IMR-90 (cell line): Measurements from ENCODE around the gene WDR1. TPM values are rescaled to one million over a fixed set of nuclear protein-coding genes. Genes with fewer than 3 reads are reported as not detected.

ENCODE experiments used
- ATAC-seq: fragments of 200-7000 bp; cut with Tn5 transposase; 2 replicates; pipeline ENCODE4 v1.9.1; 2020; ENCODE audit warnings: low read depth, mild to moderate bottlenecking, moderate library complexity
- BruUV-seq: library from RNA; stranded (reverse); fragments of 400-500 nt; replicated peaks from 2 replicates; lab custom pipeline; 2021; lab: Mats Ljungman, UMichigan
- CTCF ChIA-PET: fragments of 300-600 bp; formaldehyde crosslinking; extraction: SDS; loops from one replicate; lab custom pipeline; 2021; ENCODE audit warnings: antibody characterized with exemption; lab: Yijun Ruan, JAX
- POLR2A ChIA-PET: fragments of 300-600 bp; sonication (Branson Sonifier 250); formaldehyde crosslinking; loops from one replicate; lab custom pipeline; 2022; ENCODE audit warnings: antibody characterized with exemption; ENCODE audit not compliant: unreplicated experiment; lab: Charles Lee
- DNase-seq: peaks from one replicate; pipeline ENCODE4 v3.0.0; 2013
- H2AFZ ChIP-seq: replicated peaks from 2 replicates; pipeline ENCODE3; 2013; ENCODE audit warnings: low read length, mild to moderate bottlenecking; ENCODE audit not compliant: poor library complexity
- H2AK5ac ChIP-seq: 2 replicates; pipeline ENCODE4 v1.6.1; 2013; ENCODE audit warnings: low read depth, low read length, inconsistent platforms
- H2AK9ac ChIP-seq: replicated peaks from 2 replicates; pipeline ENCODE3; 2013; ENCODE audit warnings: mild to moderate bottlenecking, low read depth, low read length, moderate library complexity; ENCODE audit not compliant: poor library complexity
- H2BK120ac ChIP-seq: 2 replicates; pipeline ENCODE4 v1.6.1; 2013; ENCODE audit warnings: low read depth, low read length, inconsistent platforms
- H2BK15ac ChIP-seq: 3 replicates; pipeline ENCODE4 v1.6.1; 2013; ENCODE audit warnings: low read depth, low read length, inconsistent platforms
- H2BK20ac ChIP-seq: 2 replicates; pipeline ENCODE4 v1.6.1; 2013; ENCODE audit warnings: low read depth, mild to moderate bottlenecking, inconsistent platforms, low read length, moderate library complexity
- H2BK5ac ChIP-seq: 2 replicates; pipeline ENCODE4 v1.6.1; 2013; ENCODE audit warnings: mild to moderate bottlenecking, low read depth, low read length, inconsistent platforms; ENCODE audit not compliant: poor library complexity, severe bottlenecking
- H3K14ac ChIP-seq: replicated peaks from 2 replicates; pipeline ENCODE4 v1.6.1; 2013; ENCODE audit warnings: low read depth, low read length, inconsistent platforms
- H3K18ac ChIP-seq: 2 replicates; pipeline ENCODE4 v1.6.1; 2013; ENCODE audit warnings: low read depth, low read length, control low read depth
- H3K23ac ChIP-seq: 2 replicates; pipeline ENCODE4 v1.6.1; 2013; ENCODE audit warnings: low read depth, low read length, inconsistent platforms
- H3K27ac ChIP-seq: 2 replicates; pipeline ENCODE4 v1.5.1; 2013; ENCODE audit warnings: mild to moderate bottlenecking, control low read depth, low read length; ENCODE audit not compliant: insufficient read depth
- H3K27me3 ChIP-seq: 2 replicates; pipeline ENCODE4 v1.6.1; 2013; ENCODE audit warnings: low read length; ENCODE audit not compliant: control insufficient read depth, insufficient read depth
- H3K36me3 ChIP-seq: 2 replicates; pipeline ENCODE4 v1.6.1; 2013; ENCODE audit warnings: low read length, mixed read lengths; ENCODE audit not compliant: control insufficient read depth, insufficient read depth
- H3K4ac ChIP-seq: 2 replicates; pipeline ENCODE4 v1.6.1; 2013; ENCODE audit warnings: low read depth, low read length, inconsistent platforms
- H3K4me1 ChIP-seq: 2 replicates; pipeline ENCODE4 v1.6.1; 2013; ENCODE audit warnings: low read length, mixed read lengths; ENCODE audit not compliant: control insufficient read depth, insufficient read depth
- H3K4me2 ChIP-seq: 2 replicates; pipeline ENCODE4 v1.6.1; 2013; ENCODE audit warnings: low read depth, mild to moderate bottlenecking, control low read depth, low read length, moderate library complexity
- H3K4me3 ChIP-seq: 2 replicates; pipeline ENCODE4 v1.5.1; 2013; ENCODE audit warnings: low read depth, mild to moderate bottlenecking, control low read depth, low read length, moderate library complexity; ENCODE audit not compliant: insufficient read depth
- H3K56ac ChIP-seq: 2 replicates; pipeline ENCODE4 v1.6.1; 2013; ENCODE audit warnings: low read length, inconsistent platforms; ENCODE audit not compliant: insufficient read depth; ENCODE audit errors: extremely low read depth
- H3K79me1 ChIP-seq, 2 experiments: 2 replicates each; pipeline ENCODE4 v1.6.1; 2013; ENCODE audit warnings: low read length in 2 of 2, inconsistent platforms in 1 of 2, low read depth in 1 of 2
- H3K9ac ChIP-seq: 2 replicates; pipeline ENCODE4 v1.6.1; 2013; ENCODE audit warnings: low read depth, low read length, control low read depth
- H3K9me1 ChIP-seq: 2 replicates; pipeline ENCODE4 v1.6.1; 2013; ENCODE audit warnings: low read length, inconsistent platforms; ENCODE audit not compliant: insufficient read depth
- H3K9me3 ChIP-seq: 2 replicates; pipeline ENCODE4 v1.6.1; 2013; ENCODE audit warnings: low read length; ENCODE audit not compliant: control insufficient read depth, insufficient read depth
- H4K20me1 ChIP-seq: 2 replicates; pipeline ENCODE4 v1.6.1; 2013; ENCODE audit warnings: low read length, inconsistent platforms; ENCODE audit not compliant: insufficient read depth
- H4K5ac ChIP-seq: 2 replicates; pipeline ENCODE4 v1.6.1; 2013; ENCODE audit warnings: mild to moderate bottlenecking, low read depth, low read length, control low read depth
- H4K8ac ChIP-seq, 2 experiments: 2 replicates each; pipeline ENCODE4 v1.6.1; 2013; ENCODE audit warnings: low read depth in 2 of 2, low read length in 2 of 2, control low read depth in 1 of 2, inconsistent platforms in 1 of 2
- H4K91ac ChIP-seq: 2 replicates; pipeline ENCODE4 v1.6.1; 2013; ENCODE audit warnings: low read depth, low read length, inconsistent platforms; ENCODE audit not compliant: insufficient read depth
- BHLHE40 ChIP-seq: fragments of 150-350 bp; IDR thresholded peaks from 2 replicates; pipeline ENCODE4 v1.6.1; 2016; ENCODE audit warnings: mild to moderate bottlenecking, low read depth, low read length
- CEBPB ChIP-seq: IDR thresholded peaks from 2 replicates; pipeline ENCODE4 v1.6.1; 2012; ENCODE audit warnings: low read depth, low read length, improper control_type of control experiment
- CTCF ChIP-seq: conservative IDR thresholded peaks from 2 replicates; pipeline ENCODE4 v1.5.1; 2012; ENCODE audit warnings: mild to moderate bottlenecking, low read depth, low read length, improper control_type of control experiment
- ELK1 ChIP-seq: fragments of 150-350 bp; IDR thresholded peaks from 2 replicates; pipeline ENCODE4 v1.6.1; 2016; ENCODE audit warnings: low read depth, mild to moderate bottlenecking, low read length, moderate library complexity, borderline replicate concordance
- FOS ChIP-seq: fragments of 150-350 bp; IDR thresholded peaks from 2 replicates; pipeline ENCODE4 v1.6.1; 2016; ENCODE audit warnings: low read depth, low read length
- MAFK ChIP-seq: IDR thresholded peaks from 2 replicates; pipeline ENCODE4 v1.6.1; 2012; ENCODE audit warnings: low read depth, low read length, improper control_type of control experiment
- MAZ ChIP-seq: IDR thresholded peaks from 2 replicates; pipeline ENCODE4 v1.6.1; 2012; ENCODE audit warnings: low read depth, mild to moderate bottlenecking, low read length, improper control_type of control experiment, moderate library complexity, borderline replicate concordance
- MXI1 ChIP-seq: IDR thresholded peaks from 2 replicates; pipeline ENCODE4 v1.6.1; 2012; ENCODE audit warnings: low read depth, mild to moderate bottlenecking, low read length, moderate library complexity, borderline replicate concordance
- POLR2A ChIP-seq: IDR thresholded peaks from 2 replicates; pipeline ENCODE4 v1.6.1; 2012; ENCODE audit warnings: mild to moderate bottlenecking, low read depth, low read length
- RAD21 ChIP-seq: IDR thresholded peaks from 2 replicates; pipeline ENCODE4 v1.6.1; 2012; ENCODE audit warnings: low read length, improper control_type of control experiment
- RCOR1 ChIP-seq: IDR thresholded peaks from 2 replicates; pipeline ENCODE4 v1.6.1; 2012; ENCODE audit warnings: mild to moderate bottlenecking, low read length, improper control_type of control experiment; ENCODE audit not compliant: insufficient replicate concordance
- RFX5 ChIP-seq: IDR thresholded peaks from 2 replicates; pipeline ENCODE4 v1.8.0; 2012; ENCODE audit warnings: low read depth, mild to moderate bottlenecking, low read length, moderate library complexity
- WGBS, 2 experiments: methylation state at CpG; one replicate each; pipeline versions ENCODE4 v1.1.5 to v1.1.7; 2013; ENCODE audit warnings: missing lambda C conversion rate in 2 of 2; ENCODE audit not compliant: insufficient read length in 1 of 2; ENCODE audit errors: extremely low coverage in 2 of 2; 5-methylcytosine and 5-hydroxymethylcytosine counted together
- dilution Hi-C: fragments of 300-500 bp; cut with HindIII; formaldehyde crosslinking; loops from one replicate; pipeline ENCODE4 v1.14.3; 2018; ENCODE audit warnings: low sequenced_read_pairs; ENCODE audit not compliant: unreplicated experiment
- in situ Hi-C: fragments of 300-500 bp; cut with MboI; formaldehyde crosslinking; loops from 3 replicates; pipeline ENCODE4 v1.14.3; 2019; ENCODE audit warnings: low sequenced_read_pairs, inconsistent platforms, mixed read lengths
- intact Hi-C: fragments of 100-400 bp; cut with micrococcal nuclease; formaldehyde crosslinking; loops from 2 replicates; pipeline ENCODE4 v1.10.0; 2022
- polyA plus RNA-seq, 3 experiments: library from polyadenylated mRNA; depleted of rRNA; stranded (reverse); fragments of >200 nt; gene quantifications; 2 replicates each; pipeline ENCODE4 v1.2.3, GENCODE V29; 2012; ENCODE audit warnings: low replicate concordance in 1 of 3
- total RNA-seq: library from RNA; depleted of rRNA; stranded (reverse); fragments of >200 nt; gene quantifications from 2 replicates; pipeline ENCODE4 v1.2.3, GENCODE V29; 2012

WDR1 gene
- total and polyA plus RNA-seq, 2 of the 4 experiments (the other 2 are of a cell fraction), result 725 to 992 TPM

GRCh38 chr4:10107111-10108091 is 9.2 kb downstream of the WDR1 start:
- 70% methylated on average over 10 of the region's 19 CpGs; no CpG with 5 or more reads in 1 of the 2 experiments for WGBS, 2 experiments
- Histone ChIP-seq H4K20me1 (peaks cover 96% of the 10 kb centered on the region), H2BK120ac (peak overlapping the region; percentile 41), H4K5ac (peak overlapping the region; percentile 26; the same call in 1 of the 2 replicates), H3K18ac (peak overlapping the region; percentile 21), H3K27me3 (no peaks in the 10 kb centered on the region), H3K79me1 (peaks cover 0 to 71% of the 10 kb centered on the region in 2 experiments; a peak in 2 of 4 replicates), H3K4me3 (no peak overlapping the region), H3K4ac (peak overlapping the region; percentile 68), H3K23ac (peak overlapping the region; percentile 6; the same call in 1 of the 2 replicates), H2BK15ac (peak overlapping the region; percentile 22; the same call in 2 of the 3 replicates), H2BK5ac (peak overlapping the region; percentile 75), H3K36me3 (peaks cover 76% of the 10 kb centered on the region), H3K9me1 (peaks cover 72% of the 10 kb centered on the region), H3K14ac (peak overlapping the region; percentile 28), H2AK5ac (peak overlapping the region; percentile 90), H4K91ac (peak overlapping the region; percentile 27), H3K4me2 (peak overlapping the region; percentile 20; the same call in 1 of the 2 replicates), H3K4me1 (peaks cover 70% of the 10 kb centered on the region), H4K8ac (peak overlapping the region; percentile 20 to 61; a peak in 3 of 4 replicates), H2BK20ac (peak overlapping the region; percentile 59), H3K9ac (peak overlapping the region; percentile 38), H3K9me3 (no peaks in the 10 kb centered on the region), H3K56ac (peak overlapping the region; percentile 78; the same call in 1 of the 2 replicates), H2AFZ (no peak overlapping the region), H3K27ac (peak overlapping the region; percentile 89), H2AK9ac (peak overlapping the region; percentile 96)
- in situ Hi-C loops, result no loop called here
- intact Hi-C loops, result no loop called here
- ChIA-PET POLR2A (interaction anchor here (1.0 to 4.1 kb wide), 3 partner anchors 8 to 14 kb away, joined by 3 to 23 read pairs (median 3); partner anchors contain the start of gene WDR1), CTCF (interaction anchor here (0.9 kb wide), 1 partner anchor 12 kb away, joined by 3 read pairs; no protein-coding TSS in a partner anchor)
- peak; percentile 28 for DNase-seq
- peak; percentile 12 for ATAC-seq
- TF ChIP-seq FOS (no peak), POLR2A (no peak), MAZ (no peak), RCOR1 (no peak), RAD21 (no peak), RFX5 (no peak), CEBPB (no peak), BHLHE40 (no peak), MAFK (no peak), CTCF (no peak), ELK1 (no peak), MXI1 (no peak)
- dilution Hi-C loops, result no loop called here
- BruUV-seq, result no TSS peak
